Measurements from ENCODE around the gene CCSER2.
A peak's percentile ranks its signal among the peaks of the same experiment; 100 is the strongest.

The CCSER2 gene

GRCh38 chr10:84370283-84370682 lies 41.9 kb downstream of the CCSER2 start:
- Mint-ChIP-seq H3K36me3 (peaks cover 17 to 36% of the 10 kb centered on the region in 2 donors), H3K4me1 (peaks cover 14 to 30% of the 10 kb centered on the region in 2 donors), H3K4me3 (no peak overlapping the region), H3K27ac (no peak overlapping the region), H3K27me3 (no peaks in the 10 kb centered on the region), H3K9me3 (peaks cover 0 to 3% of the 10 kb centered on the region in 2 donors)
- DNase-seq: no peak
- ATAC-seq (replicated peaks): no peak

GRCh38 chr10:84371944-84372343 lies 43.6 kb downstream of the CCSER2 start:
- Mint-ChIP-seq H3K9me3 (peaks cover 0 to 3% of the 10 kb centered on the region in 2 donors), H3K36me3 (peaks cover 26 to 48% of the 10 kb centered on the region in 2 donors), H3K27me3 (no peaks in the 10 kb centered on the region), H3K27ac (no peak overlapping the region), H3K4me1 (peaks cover 11 to 30% of the 10 kb centered on the region in 2 donors), H3K4me3 (no peak overlapping the region)
- ATAC-seq (replicated peaks) (peak; percentile 39 to 42), DNase-seq (no peak)

GRCh38 chr10:84373000-84373399 lies 44.6 kb downstream of the CCSER2 start:
- peaks cover 11 to 22% of the 10 kb centered on the region in 2 donors for H3K4me1 Mint-ChIP-seq
- no peak overlapping the region for H3K27ac Mint-ChIP-seq
- DNase-seq (no peak), ATAC-seq (replicated peaks) (no peak)
- peaks cover 0 to 3% of the 10 kb centered on the region in 2 donors for H3K9me3 Mint-ChIP-seq
- H3K4me3 Mint-ChIP-seq: no peak overlapping the region
- peaks cover 24 to 39% of the 10 kb centered on the region in 2 donors for H3K36me3 Mint-ChIP-seq
- H3K27me3 Mint-ChIP-seq: no peaks in the 10 kb centered on the region

GRCh38 chr10:84374455-84374854 lies 46.1 kb downstream of the CCSER2 start:
- Mint-ChIP-seq H3K36me3 (peaks cover 26 to 35% of the 10 kb centered on the region in 2 donors), H3K9me3 (no peaks in the 10 kb centered on the region), H3K4me3 (no peak overlapping the region), H3K4me1 (peaks cover 11 to 22% of the 10 kb centered on the region in 2 donors), H3K27ac (no peak overlapping the region), H3K27me3 (no peaks in the 10 kb centered on the region)
- ATAC-seq (replicated peaks) (no peak), DNase-seq (no peak)

- peak in 1 of 2 donors; percentile 38 for ATAC-seq (replicated peaks)
- H3K9me3 Mint-ChIP-seq: no peaks in the 10 kb centered on the region
- peaks cover 9 to 17% of the 10 kb centered on the region in 2 donors for H3K4me1 Mint-ChIP-seq
- H3K4me3 Mint-ChIP-seq: no peak overlapping the region
- DNase-seq: no peak
- H3K27me3 Mint-ChIP-seq: no peaks in the 10 kb centered on the region
- peaks cover 26 to 35% of the 10 kb centered on the region in 2 donors for H3K36me3 Mint-ChIP-seq
- H3K27ac Mint-ChIP-seq: no peak overlapping the region
Measured at GRCh38 chr10:84375011-84375410, 46.6 kb downstream of the CCSER2 start.

- Mint-ChIP-seq H3K4me1 (peaks cover 9 to 15% of the 10 kb centered on the region in 2 donors), H3K9me3 (no peaks in the 10 kb centered on the region), H3K27ac (no peak overlapping the region), H3K36me3 (peaks cover 31 to 43% of the 10 kb centered on the region in 2 donors), H3K4me3 (no peak overlapping the region), H3K27me3 (no peaks in the 10 kb centered on the region)
- DNase-seq: no peak
- no peak for ATAC-seq (replicated peaks)
Measured at GRCh38 chr10:84375881-84376280, 47.5 kb downstream of the CCSER2 start.

- H3K9me3 Mint-ChIP-seq: peaks cover 11% of the 10 kb centered on the region in 2 donors
- H3K4me3 Mint-ChIP-seq: no peak overlapping the region
- DNase-seq (no peak), ATAC-seq (replicated peaks) (no peak)
- H3K27ac Mint-ChIP-seq: no peak overlapping the region
- peaks cover 0 to 12% of the 10 kb centered on the region in 2 donors for H3K4me1 Mint-ChIP-seq
- peaks cover 34 to 61% of the 10 kb centered on the region in 2 donors for H3K36me3 Mint-ChIP-seq
- no peaks in the 10 kb centered on the region for H3K27me3 Mint-ChIP-seq
Measured at GRCh38 chr10:84388148-84388547, 59.8 kb downstream of the CCSER2 start.

GRCh38 chr10:84390364-84390763 lies 62.0 kb downstream of the CCSER2 start:
- Mint-ChIP-seq H3K4me3 (no peak overlapping the region), H3K27me3 (no peaks in the 10 kb centered on the region), H3K9me3 (peaks cover under 1 to 6% of the 10 kb centered on the region in 2 donors), H3K4me1 (peaks cover 2 to 12% of the 10 kb centered on the region in 2 donors), H3K27ac (no peak overlapping the region), H3K36me3 (peaks cover 25 to 45% of the 10 kb centered on the region in 2 donors)
- DNase-seq (no peak), ATAC-seq (replicated peaks) (no peak)

GRCh38 chr10:84391326-84391725 lies 62.9 kb downstream of the CCSER2 start:
- Mint-ChIP-seq H3K27ac (no peak overlapping the region), H3K4me1 (peaks cover 2 to 12% of the 10 kb centered on the region in 2 donors), H3K27me3 (no peaks in the 10 kb centered on the region), H3K4me3 (no peak overlapping the region), H3K36me3 (peaks cover 25 to 48% of the 10 kb centered on the region in 2 donors), H3K9me3 (peaks cover 0 to 1% of the 10 kb centered on the region in 2 donors)
- ATAC-seq (replicated peaks): no peak
- DNase-seq: no peak

- H3K27ac Mint-ChIP-seq: no peak overlapping the region
- H3K4me3 Mint-ChIP-seq: no peak overlapping the region
- ATAC-seq (replicated peaks): no peak
- no peak for DNase-seq
- H3K4me1 Mint-ChIP-seq: peaks cover 4 to 19% of the 10 kb centered on the region in 2 donors
- peaks cover 25 to 49% of the 10 kb centered on the region in 2 donors for H3K36me3 Mint-ChIP-seq
- H3K9me3 Mint-ChIP-seq: peaks cover 0 to 1% of the 10 kb centered on the region in 2 donors
- H3K27me3 Mint-ChIP-seq: no peaks in the 10 kb centered on the region
Measured at GRCh38 chr10:84392181-84392580, 63.8 kb downstream of the CCSER2 start.

- H3K27ac Mint-ChIP-seq: no peak overlapping the region
Measured at GRCh38 chr10:84395581-84395980, 67.2 kb downstream of the CCSER2 start.

GRCh38 chr10:84397735-84398144 lies 69.4 kb downstream of the CCSER2 start:
- Mint-ChIP-seq H3K27ac (no peak overlapping the region), H3K36me3 (peaks cover 28 to 58% of the 10 kb centered on the region in 2 donors), H3K4me1 (peaks cover 7 to 17% of the 10 kb centered on the region in 2 donors), H3K4me3 (no peak overlapping the region), H3K9me3 (peaks cover 4 to 5% of the 10 kb centered on the region in 2 donors), H3K27me3 (no peaks in the 10 kb centered on the region)
- ATAC-seq (replicated peaks) (no peak), DNase-seq (no peak)

More at GRCh38 chr10:84395581-84395980, 67.2 kb downstream of the CCSER2 start:
- H3K4me1 Mint-ChIP-seq: peaks cover 7 to 29% of the 10 kb centered on the region in 2 donors
- peaks cover 25 to 55% of the 10 kb centered on the region in 2 donors for H3K36me3 Mint-ChIP-seq
- H3K9me3 Mint-ChIP-seq: peaks cover 4 to 5% of the 10 kb centered on the region in 2 donors
- no peak overlapping the region for H3K4me3 Mint-ChIP-seq
- ATAC-seq (replicated peaks): no peak
- H3K27me3 Mint-ChIP-seq: no peaks in the 10 kb centered on the region
- no peak for DNase-seq

- H3K27me3 Mint-ChIP-seq: no peaks in the 10 kb centered on the region
- ATAC-seq (replicated peaks) (no peak), DNase-seq (no peak)
- H3K9me3 Mint-ChIP-seq: peaks cover 4 to 5% of the 10 kb centered on the region in 2 donors
- no peak overlapping the region for H3K4me3 Mint-ChIP-seq
- no peak overlapping the region for H3K27ac Mint-ChIP-seq
- H3K36me3 Mint-ChIP-seq: peaks cover 28 to 59% of the 10 kb centered on the region in 2 donors
- peaks cover 7 to 17% of the 10 kb centered on the region in 2 donors for H3K4me1 Mint-ChIP-seq
Measured at GRCh38 chr10:84398696-84399095, 70.3 kb downstream of the CCSER2 start.

GRCh38 chr10:84401854-84402611 lies 73.6 kb downstream of the CCSER2 start:
- ATAC-seq (replicated peaks): no peak
- Mint-ChIP-seq H3K27me3 (no peaks in the 10 kb centered on the region), H3K9me3 (peaks cover 3 to 5% of the 10 kb centered on the region in 2 donors), H3K4me1 (peaks cover 9 to 30% of the 10 kb centered on the region in 2 donors), H3K36me3 (peaks cover 22 to 51% of the 10 kb centered on the region in 2 donors), H3K4me3 (no peak overlapping the region), H3K27ac (no peak overlapping the region)
- no peak for DNase-seq

- H3K4me1 Mint-ChIP-seq: peaks cover 8 to 24% of the 10 kb centered on the region in 2 donors
- DNase-seq (no peak), ATAC-seq (replicated peaks) (no peak)
- H3K27me3 Mint-ChIP-seq: no peaks in the 10 kb centered on the region
- no peak overlapping the region for H3K4me3 Mint-ChIP-seq
- H3K27ac Mint-ChIP-seq: no peak overlapping the region
- peaks cover 16 to 41% of the 10 kb centered on the region in 2 donors for H3K36me3 Mint-ChIP-seq
- peaks cover 1 to 3% of the 10 kb centered on the region in 2 donors for H3K9me3 Mint-ChIP-seq
Measured at GRCh38 chr10:84404783-84405182, 76.4 kb downstream of the CCSER2 start.

All from stimulated activated naive B cell treated with anti-CD40 and anti-IgM and Interleukin-4, amounts not matched to agents 10 μg/mL and 1 μg/mL and 100 μg/mL, for 72 hours (primary cell).